HL-60 (cell line): ENCODE data around the gene DISP3.

Experiments used
- GABPA ChIP-seq: IDR thresholded peaks from 2 replicates; pipeline ENCODE4 v1.6.1; 2012; ENCODE audit warnings: low read depth
- POLR2AphosphoS5 ChIP-seq: IDR thresholded peaks from 2 replicates; pipeline ENCODE4 v1.6.1; 2012; ENCODE audit warnings: low read depth
- SPI1 ChIP-seq: IDR thresholded peaks from 2 replicates; pipeline ENCODE4 v1.6.1; 2012; ENCODE audit warnings: low read depth, mild to moderate bottlenecking, borderline replicate concordance
- TF ChIP-seq, protein P1 (sequence below): IDR thresholded peaks from one replicate; pipeline ENCODE4 v1.5.1; 2011; ENCODE audit warnings: low read length, control low read depth, inconsistent platforms; ENCODE audit not compliant: insufficient read depth
- TF ChIP-seq, protein P2 (sequence below): IDR thresholded peaks from 2 replicates; pipeline ENCODE4 v1.6.1; 2012; ENCODE audit warnings: low read depth; ENCODE audit not compliant: insufficient replicate concordance

DNA sequence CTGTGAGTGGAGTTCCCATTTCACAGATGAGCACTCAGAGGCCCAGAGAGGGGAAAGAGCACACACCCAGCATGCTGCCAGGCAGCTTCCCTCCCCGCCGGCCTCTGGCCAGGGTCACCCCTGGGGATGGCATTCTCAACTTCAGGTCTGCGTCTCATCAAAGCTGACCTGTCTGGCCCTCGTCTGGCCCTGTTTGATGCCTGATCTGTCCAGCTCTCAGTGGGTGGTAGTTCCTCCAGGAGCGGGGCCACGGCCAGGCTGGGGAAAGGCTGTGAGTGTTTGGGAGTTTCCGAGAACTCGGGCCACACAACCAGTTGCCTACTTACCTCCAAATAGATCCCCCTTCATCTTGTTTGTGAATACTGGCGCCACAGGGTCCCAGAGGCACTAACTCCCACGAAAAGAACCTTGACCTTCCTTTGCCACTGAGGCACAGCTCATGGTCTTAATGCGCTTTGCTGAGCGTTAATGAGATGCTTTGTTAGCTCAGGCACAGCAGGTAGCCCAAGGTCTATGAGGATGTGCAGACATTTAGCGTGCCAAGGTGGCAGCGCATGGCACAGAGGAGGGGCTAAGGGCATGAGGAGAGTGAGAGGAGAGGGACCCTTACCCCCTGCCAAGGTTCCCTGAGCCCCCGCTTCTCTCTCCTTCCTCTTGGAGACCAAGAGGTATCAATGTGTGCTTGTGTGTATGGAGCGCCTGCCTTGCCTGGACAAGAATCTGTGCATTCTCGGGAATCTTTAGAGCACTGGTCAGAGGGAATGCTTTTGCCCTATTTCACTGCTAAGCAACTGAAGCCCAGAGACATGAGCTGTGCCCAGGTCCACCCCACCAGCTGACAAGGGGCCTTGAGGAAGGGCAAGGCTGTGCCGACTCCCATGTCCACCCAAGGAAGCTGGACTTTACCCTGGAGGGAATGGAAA is 61.2 kb downstream of the DISP3 start:
- TF ChIP-seq, protein P1, sequence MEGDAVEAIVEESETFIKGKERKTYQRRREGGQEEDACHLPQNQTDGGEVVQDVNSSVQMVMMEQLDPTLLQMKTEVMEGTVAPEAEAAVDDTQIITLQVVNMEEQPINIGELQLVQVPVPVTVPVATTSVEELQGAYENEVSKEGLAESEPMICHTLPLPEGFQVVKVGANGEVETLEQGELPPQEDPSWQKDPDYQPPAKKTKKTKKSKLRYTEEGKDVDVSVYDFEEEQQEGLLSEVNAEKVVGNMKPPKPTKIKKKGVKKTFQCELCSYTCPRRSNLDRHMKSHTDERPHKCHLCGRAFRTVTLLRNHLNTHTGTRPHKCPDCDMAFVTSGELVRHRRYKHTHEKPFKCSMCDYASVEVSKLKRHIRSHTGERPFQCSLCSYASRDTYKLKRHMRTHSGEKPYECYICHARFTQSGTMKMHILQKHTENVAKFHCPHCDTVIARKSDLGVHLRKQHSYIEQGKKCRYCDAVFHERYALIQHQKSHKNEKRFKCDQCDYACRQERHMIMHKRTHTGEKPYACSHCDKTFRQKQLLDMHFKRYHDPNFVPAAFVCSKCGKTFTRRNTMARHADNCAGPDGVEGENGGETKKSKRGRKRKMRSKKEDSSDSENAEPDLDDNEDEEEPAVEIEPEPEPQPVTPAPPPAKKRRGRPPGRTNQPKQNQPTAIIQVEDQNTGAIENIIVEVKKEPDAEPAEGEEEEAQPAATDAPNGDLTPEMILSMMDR = no peak
- TF ChIP-seq POLR2AphosphoS5 (no peak), GABPA (no peak), SPI1 (no peak)
- TF ChIP-seq, protein P2, sequence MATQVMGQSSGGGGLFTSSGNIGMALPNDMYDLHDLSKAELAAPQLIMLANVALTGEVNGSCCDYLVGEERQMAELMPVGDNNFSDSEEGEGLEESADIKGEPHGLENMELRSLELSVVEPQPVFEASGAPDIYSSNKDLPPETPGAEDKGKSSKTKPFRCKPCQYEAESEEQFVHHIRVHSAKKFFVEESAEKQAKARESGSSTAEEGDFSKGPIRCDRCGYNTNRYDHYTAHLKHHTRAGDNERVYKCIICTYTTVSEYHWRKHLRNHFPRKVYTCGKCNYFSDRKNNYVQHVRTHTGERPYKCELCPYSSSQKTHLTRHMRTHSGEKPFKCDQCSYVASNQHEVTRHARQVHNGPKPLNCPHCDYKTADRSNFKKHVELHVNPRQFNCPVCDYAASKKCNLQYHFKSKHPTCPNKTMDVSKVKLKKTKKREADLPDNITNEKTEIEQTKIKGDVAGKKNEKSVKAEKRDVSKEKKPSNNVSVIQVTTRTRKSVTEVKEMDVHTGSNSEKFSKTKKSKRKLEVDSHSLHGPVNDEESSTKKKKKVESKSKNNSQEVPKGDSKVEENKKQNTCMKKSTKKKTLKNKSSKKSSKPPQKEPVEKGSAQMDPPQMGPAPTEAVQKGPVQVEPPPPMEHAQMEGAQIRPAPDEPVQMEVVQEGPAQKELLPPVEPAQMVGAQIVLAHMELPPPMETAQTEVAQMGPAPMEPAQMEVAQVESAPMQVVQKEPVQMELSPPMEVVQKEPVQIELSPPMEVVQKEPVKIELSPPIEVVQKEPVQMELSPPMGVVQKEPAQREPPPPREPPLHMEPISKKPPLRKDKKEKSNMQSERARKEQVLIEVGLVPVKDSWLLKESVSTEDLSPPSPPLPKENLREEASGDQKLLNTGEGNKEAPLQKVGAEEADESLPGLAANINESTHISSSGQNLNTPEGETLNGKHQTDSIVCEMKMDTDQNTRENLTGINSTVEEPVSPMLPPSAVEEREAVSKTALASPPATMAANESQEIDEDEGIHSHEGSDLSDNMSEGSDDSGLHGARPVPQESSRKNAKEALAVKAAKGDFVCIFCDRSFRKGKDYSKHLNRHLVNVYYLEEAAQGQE = no peak
